ENCODE results near the gene KLF6. TPM values are rescaled to one million over a fixed set of nuclear protein-coding genes. Genes with fewer than 3 reads are reported as not detected.

Gene KLF6
- total and polyA plus RNA-seq, 9 of the 15 experiments (the other 6 are each of a cell fraction or from before 2014, with no cell fraction given), result 3.2 to 23.9 (median 8.0) TPM

DNA sequence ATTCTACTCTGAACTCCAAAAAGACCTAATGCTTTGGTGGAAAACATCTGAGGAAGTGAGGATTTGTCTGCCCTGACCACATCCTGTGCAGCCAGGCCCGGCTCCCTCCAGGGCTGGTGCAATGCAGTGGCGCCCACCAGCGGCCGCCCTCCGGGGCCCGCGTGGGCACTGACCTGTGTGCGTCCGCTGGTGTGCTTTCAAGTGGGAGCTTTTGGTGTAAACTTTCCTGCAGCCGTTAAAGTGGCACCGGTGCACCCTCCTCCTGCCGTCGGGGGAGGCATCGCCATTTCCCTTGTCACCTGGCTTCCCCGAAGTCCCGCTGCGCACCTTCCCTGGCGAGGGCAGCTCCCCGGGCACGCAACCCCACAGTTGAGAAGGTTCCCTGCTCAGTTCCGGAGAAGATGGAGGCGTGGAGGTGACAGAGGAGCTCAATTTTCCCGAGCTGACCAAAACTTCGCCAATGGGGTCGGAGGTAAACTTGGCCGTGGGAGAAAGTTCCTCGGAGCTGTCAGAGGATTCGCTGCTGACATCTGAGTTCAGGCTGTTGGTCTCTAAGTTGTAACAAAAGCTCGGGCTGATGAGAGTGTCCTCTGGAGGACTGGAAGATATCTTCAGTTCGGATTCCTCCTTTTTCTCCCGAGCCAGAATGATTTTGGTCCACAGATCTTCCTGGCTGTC is 3.4 kb downstream of the KLF6 start:
- in situ Hi-C loops (cut with MboI), result no loop called here

More for the DNA sequence above, 3.4 kb downstream of the KLF6 start:
- peaks cover 17 to 34% of the 10 kb centered on the region in 2 experiments; a peak in 4 of 5 replicates for H3K4me1 ChIP-seq (replicated peaks in 1 of 2; ENCODE audit: control insufficient read depth in 2 of 2, insufficient read depth in 2 of 2, low read length in 2 of 2)
- no peaks in the 10 kb centered on the region for H3K9me3 ChIP-seq (replicated peaks; ENCODE audit: control insufficient read depth, insufficient read depth, low read depth, low read length)
- peaks cover 20% of the 10 kb centered on the region for H3K9me1 ChIP-seq (ENCODE audit: control insufficient read depth, insufficient read depth, low read length)
- 0 out of 4 replicates have a peak overlapping the region, but pooled peaks of 1 of the 2 experiments have one; percentile 3 for H3K9ac ChIP-seq (ENCODE audit: insufficient read depth in 1 of 2, low read depth in 2 of 2, low read length in 2 of 2)
- DNase-seq (ENCODE audit: extremely low read depth in 1 of 4, low spot score in 3 of 4), result no peak
- peaks cover 60% of the 10 kb centered on the region for H3K36me3 ChIP-seq (ENCODE audit: control insufficient read depth, insufficient read depth, low read length)
- H2AFZ ChIP-seq (ENCODE audit: low read depth, low read length), result no peak overlapping the region
- no peak overlapping the region for H3K27ac ChIP-seq (ENCODE audit: extremely low read depth, low read depth, low read length)
- peaks cover 46% of the 10 kb centered on the region for H4K20me1 ChIP-seq (replicated peaks; ENCODE audit: control insufficient read depth, insufficient read depth, low read length)
- no peak for FAIRE-seq
- no TSS peak for BruUV-seq (replicated peaks)
- ATAC-seq, result no peak
- CTCF ChIA-PET (ENCODE audit: low intra/inter-chr PET ratio), result no interaction called here
- H3K27me3 ChIP-seq (ENCODE audit: control insufficient read depth in 2 of 2, insufficient read depth in 2 of 2, low read length in 2 of 2), result no peaks in the 10 kb centered on the region
- POLR2A ChIA-PET, result interaction anchor here (1.5 to 3.3 kb wide), 2 partner anchors 17 to 19 kb away, joined by 4 to 17 read pairs; no protein-coding TSS in a partner anchor
- WGBS (ENCODE audit: insufficient coverage, low coverage, missing lambda C conversion rate), result 95% methylated on average over 29 of the region's 31 CpGs
- intact Hi-C loops (cut with micrococcal nuclease), result loop anchor here (5.0 kb wide), 1 partner anchor 114 kb away; no protein-coding TSS in a partner anchor
- peaks cover 53% of the 10 kb centered on the region for H3K79me2 ChIP-seq (ENCODE audit: control insufficient read depth, insufficient read depth, low read length)
- no peak for TF ChIP-seq SRSF3 (IDR thresholded peaks at IDR 0.05; ENCODE audit: insufficient read depth, low read length)
- peak; percentile 62 for TF ChIP-seq RBM22 (IDR thresholded peaks at IDR 0.05; ENCODE audit: low read depth, low read length, poor library complexity, severe bottlenecking)
- no peak for TF ChIP-seq BRCA1 (IDR thresholded peaks at IDR 0.05)
- TF ChIP-seq BRCA1 (CRISPR knock-in tag; IDR thresholded peaks at IDR 0.05), result peak; percentile 91; the same call in 1 of the 2 replicates
- peak; percentile 73 for TF ChIP-seq RBFOX2 (IDR thresholded peaks at IDR 0.05; ENCODE audit: low read depth, low read length)
- peak; percentile 67 for TF ChIP-seq POLR2G (IDR thresholded peaks at IDR 0.05; ENCODE audit: low read depth, low read length)
- TF ChIP-seq, protein P1, sequence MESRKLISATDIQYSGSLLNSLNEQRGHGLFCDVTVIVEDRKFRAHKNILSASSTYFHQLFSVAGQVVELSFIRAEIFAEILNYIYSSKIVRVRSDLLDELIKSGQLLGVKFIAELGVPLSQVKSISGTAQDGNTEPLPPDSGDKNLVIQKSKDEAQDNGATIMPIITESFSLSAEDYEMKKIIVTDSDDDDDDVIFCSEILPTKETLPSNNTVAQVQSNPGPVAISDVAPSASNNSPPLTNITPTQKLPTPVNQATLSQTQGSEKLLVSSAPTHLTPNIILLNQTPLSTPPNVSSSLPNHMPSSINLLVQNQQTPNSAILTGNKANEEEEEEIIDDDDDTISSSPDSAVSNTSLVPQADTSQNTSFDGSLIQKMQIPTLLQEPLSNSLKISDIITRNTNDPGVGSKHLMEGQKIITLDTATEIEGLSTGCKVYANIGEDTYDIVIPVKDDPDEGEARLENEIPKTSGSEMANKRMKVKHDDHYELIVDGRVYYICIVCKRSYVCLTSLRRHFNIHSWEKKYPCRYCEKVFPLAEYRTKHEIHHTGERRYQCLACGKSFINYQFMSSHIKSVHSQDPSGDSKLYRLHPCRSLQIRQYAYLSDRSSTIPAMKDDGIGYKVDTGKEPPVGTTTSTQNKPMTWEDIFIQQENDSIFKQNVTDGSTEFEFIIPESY (CRISPR knock-in tag; IDR thresholded peaks at IDR 0.05), result 0 out of 2 replicates have a peak, but pooled peaks have one; percentile 37
- TF ChIP-seq, protein P2, sequence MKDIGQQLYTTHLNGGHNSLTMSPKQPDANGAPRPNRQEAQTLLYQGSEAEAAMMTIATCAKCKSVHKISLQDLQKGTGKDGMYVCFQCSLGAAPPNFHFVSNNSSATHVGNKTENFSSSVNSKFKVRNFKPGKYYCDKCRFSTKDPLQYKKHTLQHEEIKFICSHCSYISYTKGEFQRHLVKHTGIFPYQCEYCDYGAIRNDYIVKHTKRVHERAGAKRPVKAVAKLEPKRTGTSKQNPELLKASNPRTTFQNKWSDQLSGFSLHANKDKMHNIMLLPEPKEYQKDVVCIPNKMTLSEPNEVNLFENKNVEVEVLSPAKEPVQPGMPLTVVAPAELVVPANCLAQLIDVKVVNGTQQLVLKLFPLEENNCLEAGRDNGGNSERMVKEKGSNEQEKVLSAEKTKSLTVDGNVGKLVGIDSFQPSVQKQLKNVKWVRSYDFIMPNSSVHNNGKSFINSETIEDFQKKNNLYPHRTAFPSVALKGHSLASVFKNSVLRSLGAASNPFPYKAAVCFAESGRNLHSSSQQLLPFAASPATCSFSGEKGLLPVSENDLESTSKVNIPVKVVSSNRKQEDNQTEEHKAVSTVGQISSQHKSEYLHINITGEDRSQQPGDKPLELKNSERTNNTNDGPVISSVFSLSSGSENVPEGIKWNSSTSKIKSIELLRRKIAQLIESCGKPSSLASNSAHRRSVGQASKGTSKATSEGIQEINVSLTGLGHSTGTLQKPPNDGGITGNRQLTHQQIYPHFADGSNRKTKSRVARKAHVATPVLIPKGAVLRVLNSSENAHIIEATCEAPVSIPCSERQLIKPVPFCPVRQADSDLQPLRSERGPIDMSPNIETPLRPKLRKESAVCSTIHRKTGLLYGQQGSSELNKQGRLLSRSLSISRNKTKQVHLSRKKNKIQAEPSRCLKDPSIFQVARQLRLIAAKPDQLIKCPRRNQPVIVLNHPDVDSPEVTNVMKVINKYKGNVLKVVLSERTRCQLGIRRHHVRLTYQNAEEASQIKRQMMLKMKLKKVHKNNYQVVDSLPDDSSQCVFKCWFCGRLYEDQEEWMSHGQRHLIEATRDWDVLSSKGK (CRISPR knock-in tag; IDR thresholded peaks at IDR 0.05), result no peak
- TF ChIP-seq RAD21 (CRISPR knock-in tag; conservative IDR thresholded peaks at IDR 0.05 in 1 of 2, IDR thresholded peaks at IDR 0.05 in 1 of 2), result peak in 1 of 2 experiments; percentile 14; a peak in 1 of 4 replicates
- no peak overlapping the region for H3K4me2 ChIP-seq (ENCODE audit: insufficient read depth, low read length)
- H3K4me3 ChIP-seq, result no peak overlapping the region

Data from K562 (cell line).